Panc1 (cell line): ENCODE data around the gene PAFAH1B2. TPM values are rescaled to one million over a fixed set of nuclear protein-coding genes. Genes with fewer than 3 reads are reported as not detected.

Experiments
- ATAC-seq: fragments of 200-7000 bp; cut with Tn5 transposase; 2 replicates; pipeline ENCODE4 v1.9.1; 2020; ENCODE audit warnings: mild to moderate bottlenecking, moderate library complexity
- BruUV-seq: library from RNA; stranded (reverse); fragments of 400-500 nt; replicated peaks from 2 replicates; lab custom pipeline; 2021; lab: Mats Ljungman, UMichigan
- CTCF ChIA-PET: fragments of 300-600 bp; sonication (Branson Sonifier 250); formaldehyde crosslinking; loops from one replicate; lab custom pipeline; 2022; ENCODE audit warnings: antibody characterized with exemption; lab: Charles Lee
- POLR2A ChIA-PET: fragments of 300-600 bp; sonication (Branson Sonifier 250); formaldehyde crosslinking; loops from one replicate; lab custom pipeline; 2022; ENCODE audit warnings: antibody characterized with exemption; lab: Charles Lee
- DNase-seq: peaks from one replicate; pipeline ENCODE4 v3.0.0-alpha.2; 2010; ENCODE audit warnings: low read depth, low spot score
- H3K27ac ChIP-seq: 2 replicates; pipeline ENCODE4 v1.5.1; 2011; ENCODE audit warnings: mild to moderate bottlenecking, low read length, inconsistent platforms
- H3K27me3 ChIP-seq: fragments of 200-500 bp; sonication (Bioruptor generic); 2 replicates; pipeline ENCODE4 v1.6.0; 2014; ENCODE audit warnings: low read length, inconsistent platforms; ENCODE audit not compliant: control insufficient read depth, insufficient read depth
- H3K36me3 ChIP-seq: fragments of 200-500 bp; sonication (Bioruptor generic); 2 replicates; pipeline ENCODE4 v1.5.1; 2014; ENCODE audit warnings: inconsistent platforms, mild to moderate bottlenecking, low read length, moderate library complexity; ENCODE audit not compliant: control insufficient read depth, insufficient read depth
- H3K4me1 ChIP-seq: 2 replicates; pipeline ENCODE4 v1.5.1; 2011; ENCODE audit warnings: inconsistent platforms, mild to moderate bottlenecking, low read length, moderate library complexity; ENCODE audit not compliant: control insufficient read depth, insufficient read depth
- H3K4me3 ChIP-seq, 2 experiments: 2 replicates each; pipeline ENCODE4 v1.5.1; 2011 to 2012; ENCODE audit warnings: low read depth in 2 of 2, low read length in 2 of 2, mild to moderate bottlenecking in 2 of 2, inconsistent platforms in 1 of 2, moderate library complexity in 1 of 2
- H3K9me3 ChIP-seq: fragments of 200-500 bp; sonication (Bioruptor generic); 2 replicates; pipeline ENCODE4 v1.5.1; 2014; ENCODE audit warnings: low read depth, mild to moderate bottlenecking, inconsistent platforms, low read length, moderate library complexity; ENCODE audit not compliant: control insufficient read depth, insufficient read depth
- POLR2AphosphoS5 ChIP-seq: IDR thresholded peaks from 2 replicates; pipeline ENCODE4 v1.6.1; 2012; ENCODE audit warnings: mild to moderate bottlenecking, low read depth, low read length, moderate library complexity
- SIN3A ChIP-seq: IDR thresholded peaks from 2 replicates; pipeline ENCODE4 v1.6.1; 2012; ENCODE audit warnings: low read depth, mild to moderate bottlenecking, low read length, moderate library complexity, borderline replicate concordance; ENCODE audit not compliant: insufficient read depth
- TCF7L2 ChIP-seq: IDR thresholded peaks from 2 replicates; pipeline ENCODE4 v1.6.1; 2011; ENCODE audit warnings: mild to moderate bottlenecking, low read depth, low read length, inconsistent platforms
- in situ Hi-C: cut with HindIII; loops from 2 replicates; pipeline ENCODE4 v1.10.0; 2016; ENCODE audit warnings: low sequenced_read_pairs, low pct_unique_long_range_greater_than_20kb
- intact Hi-C: fragments of 100-400 bp; cut with micrococcal nuclease; formaldehyde crosslinking; loops from one replicate; pipeline ENCODE4 v1.10.0; 2022; ENCODE audit not compliant: unreplicated experiment
- total RNA-seq: library from RNA; stranded (reverse); gene quantifications from one replicate; pipeline ENCODE4 v1.2.1, GENCODE V29; 2021; ENCODE audit not compliant: unreplicated experiment
- TF ChIP-seq, protein P1 (sequence below), 2 experiments: IDR thresholded peaks; 2 replicates each; pipeline ENCODE4 v1.6.1; 2011 to 2012; ENCODE audit warnings: low read depth in 2 of 2, control low read depth in 1 of 2, low read length in 1 of 2, mild to moderate bottlenecking in 1 of 2, moderate library complexity in 1 of 2; ENCODE audit not compliant: insufficient read depth in 1 of 2
- TF ChIP-seq, protein P2 (sequence below): fragments of 450-650 bp; IDR thresholded peaks from 2 replicates; pipeline ENCODE4 v1.5.1; 2017; ENCODE audit warnings: mild to moderate bottlenecking

PAFAH1B2 gene
- total RNA-seq, 1 experiment from 2014 or later = 179 TPM

DNA sequence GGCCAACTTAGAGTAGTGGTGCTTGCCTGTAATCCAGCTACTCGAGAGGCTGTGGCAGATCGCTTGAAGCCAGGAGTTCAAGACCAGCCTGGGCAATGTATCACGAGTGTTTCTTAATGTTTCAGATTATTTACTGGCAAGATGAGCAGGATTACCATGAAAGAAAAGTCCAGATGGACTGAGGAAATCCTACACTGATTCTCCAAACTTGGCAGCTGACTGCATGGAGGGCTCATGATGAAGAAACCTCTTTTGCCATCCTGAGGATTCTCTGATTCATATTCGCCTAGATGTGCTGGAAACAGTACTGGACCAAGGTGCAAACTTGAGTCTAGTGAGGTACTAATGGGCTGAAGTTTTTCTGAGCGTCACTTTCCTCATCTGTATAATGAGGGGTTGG lies 31.7 kb downstream of the PAFAH1B2 start:
- Histone ChIP-seq H3K27ac (no peak overlapping the region), H3K9me3 (no peaks in the 10 kb centered on the region), H3K4me3 (no peak overlapping the region), H3K27me3 (no peaks in the 10 kb centered on the region), H3K36me3 (peaks cover 3% of the 10 kb centered on the region; the same call in 1 of the 2 replicates), H3K4me1 (peaks cover 21% of the 10 kb centered on the region)
- in situ Hi-C loops (no loop called here), intact Hi-C loops (loop anchor here (10.0 kb wide), 1 partner anchor 49 kb away; no protein-coding TSS in a partner anchor)
- DNase-seq (no peak), ATAC-seq (no peak)
- ChIA-PET POLR2A (no interaction called here), CTCF (no interaction called here)
- TF ChIP-seq, protein P1, sequence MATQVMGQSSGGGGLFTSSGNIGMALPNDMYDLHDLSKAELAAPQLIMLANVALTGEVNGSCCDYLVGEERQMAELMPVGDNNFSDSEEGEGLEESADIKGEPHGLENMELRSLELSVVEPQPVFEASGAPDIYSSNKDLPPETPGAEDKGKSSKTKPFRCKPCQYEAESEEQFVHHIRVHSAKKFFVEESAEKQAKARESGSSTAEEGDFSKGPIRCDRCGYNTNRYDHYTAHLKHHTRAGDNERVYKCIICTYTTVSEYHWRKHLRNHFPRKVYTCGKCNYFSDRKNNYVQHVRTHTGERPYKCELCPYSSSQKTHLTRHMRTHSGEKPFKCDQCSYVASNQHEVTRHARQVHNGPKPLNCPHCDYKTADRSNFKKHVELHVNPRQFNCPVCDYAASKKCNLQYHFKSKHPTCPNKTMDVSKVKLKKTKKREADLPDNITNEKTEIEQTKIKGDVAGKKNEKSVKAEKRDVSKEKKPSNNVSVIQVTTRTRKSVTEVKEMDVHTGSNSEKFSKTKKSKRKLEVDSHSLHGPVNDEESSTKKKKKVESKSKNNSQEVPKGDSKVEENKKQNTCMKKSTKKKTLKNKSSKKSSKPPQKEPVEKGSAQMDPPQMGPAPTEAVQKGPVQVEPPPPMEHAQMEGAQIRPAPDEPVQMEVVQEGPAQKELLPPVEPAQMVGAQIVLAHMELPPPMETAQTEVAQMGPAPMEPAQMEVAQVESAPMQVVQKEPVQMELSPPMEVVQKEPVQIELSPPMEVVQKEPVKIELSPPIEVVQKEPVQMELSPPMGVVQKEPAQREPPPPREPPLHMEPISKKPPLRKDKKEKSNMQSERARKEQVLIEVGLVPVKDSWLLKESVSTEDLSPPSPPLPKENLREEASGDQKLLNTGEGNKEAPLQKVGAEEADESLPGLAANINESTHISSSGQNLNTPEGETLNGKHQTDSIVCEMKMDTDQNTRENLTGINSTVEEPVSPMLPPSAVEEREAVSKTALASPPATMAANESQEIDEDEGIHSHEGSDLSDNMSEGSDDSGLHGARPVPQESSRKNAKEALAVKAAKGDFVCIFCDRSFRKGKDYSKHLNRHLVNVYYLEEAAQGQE (IDR thresholded peaks at IDR 0.05; ENCODE audit: insufficient read depth in 1 of 2, low read depth in 2 of 2, low read length in 1 of 2) = no peak
- TF ChIP-seq POLR2AphosphoS5 (no peak), SIN3A (no peak), TCF7L2 (no peak)
- TF ChIP-seq, protein P2, sequence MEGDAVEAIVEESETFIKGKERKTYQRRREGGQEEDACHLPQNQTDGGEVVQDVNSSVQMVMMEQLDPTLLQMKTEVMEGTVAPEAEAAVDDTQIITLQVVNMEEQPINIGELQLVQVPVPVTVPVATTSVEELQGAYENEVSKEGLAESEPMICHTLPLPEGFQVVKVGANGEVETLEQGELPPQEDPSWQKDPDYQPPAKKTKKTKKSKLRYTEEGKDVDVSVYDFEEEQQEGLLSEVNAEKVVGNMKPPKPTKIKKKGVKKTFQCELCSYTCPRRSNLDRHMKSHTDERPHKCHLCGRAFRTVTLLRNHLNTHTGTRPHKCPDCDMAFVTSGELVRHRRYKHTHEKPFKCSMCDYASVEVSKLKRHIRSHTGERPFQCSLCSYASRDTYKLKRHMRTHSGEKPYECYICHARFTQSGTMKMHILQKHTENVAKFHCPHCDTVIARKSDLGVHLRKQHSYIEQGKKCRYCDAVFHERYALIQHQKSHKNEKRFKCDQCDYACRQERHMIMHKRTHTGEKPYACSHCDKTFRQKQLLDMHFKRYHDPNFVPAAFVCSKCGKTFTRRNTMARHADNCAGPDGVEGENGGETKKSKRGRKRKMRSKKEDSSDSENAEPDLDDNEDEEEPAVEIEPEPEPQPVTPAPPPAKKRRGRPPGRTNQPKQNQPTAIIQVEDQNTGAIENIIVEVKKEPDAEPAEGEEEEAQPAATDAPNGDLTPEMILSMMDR = no peak
- no TSS peak for BruUV-seq

DNA sequence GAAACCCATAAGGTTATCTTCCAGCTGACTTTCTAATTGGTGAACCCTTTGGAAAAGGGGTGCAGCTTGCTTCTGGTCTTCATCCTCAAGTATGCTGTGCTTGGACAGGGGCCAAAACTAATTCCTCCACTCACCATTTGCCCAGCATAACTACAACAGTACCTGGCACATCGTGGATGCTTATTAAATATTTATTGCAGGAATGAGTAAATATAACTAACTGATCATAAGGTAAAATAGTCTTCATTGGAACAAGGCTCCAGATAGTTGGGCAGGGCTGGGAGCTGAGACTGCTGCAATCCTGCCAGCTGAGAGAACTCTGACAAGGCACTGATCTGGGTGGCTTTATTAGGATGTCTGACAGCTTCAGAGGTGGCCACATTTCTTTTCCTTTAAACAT lies 32.1 kb downstream of the PAFAH1B2 start:
- H3K4me1 ChIP-seq = peaks cover 21% of the 10 kb centered on the region
- DNase-seq = no peak
- no TSS peak for BruUV-seq
- 0 out of 2 replicates have a peak, but pooled peaks cover 3% of the 10 kb centered on the region for H3K36me3 ChIP-seq
- no peaks in the 10 kb centered on the region for H3K27me3 ChIP-seq
- ChIA-PET CTCF (no interaction called here), POLR2A (no interaction called here)
- no peaks in the 10 kb centered on the region for H3K9me3 ChIP-seq
- in situ Hi-C loops (no loop called here), intact Hi-C loops (loop anchor here (10.0 kb wide), 1 partner anchor 49 kb away; no protein-coding TSS in a partner anchor)
- TF ChIP-seq, protein P2 = no peak
- TF ChIP-seq, protein P1 (IDR thresholded peaks at IDR 0.05; ENCODE audit: insufficient read depth in 1 of 2, low read depth in 2 of 2, low read length in 1 of 2) = no peak
- TF ChIP-seq SIN3A (no peak), TCF7L2 (no peak), POLR2AphosphoS5 (no peak)
- no peak overlapping the region for H3K4me3 ChIP-seq
- no peak for ATAC-seq
- no peak overlapping the region for H3K27ac ChIP-seq
